SK-N-SH treated with all-trans-retinoic acid at 6 μM for 48 hours (cell line): ENCODE data around the gene CCNY.

Source experiments
- ATAC-seq: fragments of 200-7000 bp; cut with Tn5 transposase; 3 replicates; pipeline ENCODE4 v1.9.1; 2020; ENCODE audit warnings: mild to moderate bottlenecking, moderate library complexity
- ARNTL ChIP-seq: fragments of 450-650 bp; formaldehyde crosslinking; IDR thresholded peaks from 2 replicates; pipeline ENCODE4 v1.5.0; 2020; ENCODE audit warnings: low read depth, mild to moderate bottlenecking, moderate library complexity, borderline replicate concordance
- CSDC2 ChIP-seq: fragments of 250-450 bp; sonication (Bioruptor Pico); IDR thresholded peaks from 2 replicates; pipeline ENCODE4 v1.5.0; 2020; ENCODE audit warnings: mild to moderate bottlenecking, moderate library complexity
- ESRRG ChIP-seq: fragments of 250-450 bp; sonication (Bioruptor Pico); IDR thresholded peaks from 2 replicates; pipeline ENCODE4 v1.6.1; 2021; ENCODE audit warnings: mild to moderate bottlenecking
- GLIS3 ChIP-seq: fragments of 250-450 bp; sonication (Bioruptor Pico); IDR thresholded peaks from 2 replicates; pipeline ENCODE4 v1.5.0; 2020; ENCODE audit warnings: mild to moderate bottlenecking, moderate library complexity
- ISL1 ChIP-seq: fragments of 250-450 bp; sonication (Bioruptor Pico); IDR thresholded peaks from 2 replicates; pipeline ENCODE4 v2.1.2; 2022; ENCODE audit warnings: mild to moderate bottlenecking, moderate library complexity
- OSR1 ChIP-seq: fragments of 250-450 bp; sonication (Bioruptor Pico); IDR thresholded peaks from 2 replicates; pipeline ENCODE4 v1.8.0; 2022; ENCODE audit warnings: moderate library complexity, mild to moderate bottlenecking, inconsistent platforms
- PPARA ChIP-seq: fragments of 250-450 bp; sonication (Bioruptor Pico); IDR thresholded peaks from 2 replicates; pipeline ENCODE4 v1.5.0; 2020; ENCODE audit warnings: mild to moderate bottlenecking, borderline replicate concordance
- RARB ChIP-seq: fragments of 250-450 bp; sonication (Bioruptor Pico); IDR thresholded peaks from 2 replicates; pipeline ENCODE4 v1.8.0; 2021; ENCODE audit warnings: mild to moderate bottlenecking, moderate library complexity
- SNAI2 ChIP-seq: fragments of 250-450 bp; sonication (Bioruptor Pico); IDR thresholded peaks from 2 replicates; pipeline ENCODE4 v1.5.0; 2020; ENCODE audit warnings: mild to moderate bottlenecking, moderate library complexity
- TCF4 ChIP-seq: fragments of 250-450 bp; sonication (Bioruptor Pico); IDR thresholded peaks from 2 replicates; pipeline ENCODE4 v1.8.0; 2021; ENCODE audit warnings: mild to moderate bottlenecking, moderate library complexity, borderline replicate concordance
- TOX ChIP-seq: fragments of 250-450 bp; sonication (Bioruptor Pico); IDR thresholded peaks from 2 replicates; pipeline ENCODE4 v1.8.0; 2021; ENCODE audit warnings: mild to moderate bottlenecking, moderate library complexity, borderline replicate concordance
- ZC3H10 ChIP-seq: fragments of 250-450 bp; sonication (Bioruptor Pico); IDR thresholded peaks from 2 replicates; pipeline ENCODE4 v1.5.1; 2021; ENCODE audit warnings: mild to moderate bottlenecking, moderate library complexity
- ZFP3 ChIP-seq: fragments of 250-450 bp; sonication (Bioruptor Pico); IDR thresholded peaks from 2 replicates; pipeline ENCODE4 v1.5.0; 2020; ENCODE audit warnings: mild to moderate bottlenecking, moderate library complexity
- ZNF565 ChIP-seq: fragments of 450-650 bp; formaldehyde crosslinking; conservative IDR thresholded peaks from 2 replicates; pipeline ENCODE4 v1.5.0; 2020; ENCODE audit warnings: low read depth, mild to moderate bottlenecking, moderate library complexity
- ZNF70 ChIP-seq: fragments of 450-650 bp; formaldehyde crosslinking; IDR thresholded peaks from 2 replicates; pipeline ENCODE4 v1.5.0; 2020; ENCODE audit warnings: mild to moderate bottlenecking, moderate library complexity
- ZNF8 ChIP-seq: fragments of 450-650 bp; formaldehyde crosslinking; IDR thresholded peaks from 2 replicates; pipeline ENCODE4 v1.5.0; 2020; ENCODE audit warnings: mild to moderate bottlenecking, moderate library complexity
- TF ChIP-seq, protein P1 (sequence below): fragments of 250-450 bp; sonication (Bioruptor Pico); IDR thresholded peaks from 2 replicates; pipeline ENCODE4 v1.8.0; 2020; ENCODE audit warnings: mild to moderate bottlenecking, moderate library complexity, borderline replicate concordance
- TF ChIP-seq, protein P2 (sequence below): fragments of 250-450 bp; sonication (Bioruptor Pico); IDR thresholded peaks from 2 replicates; pipeline ENCODE4 v1.8.0; 2021; ENCODE audit warnings: low read depth, mild to moderate bottlenecking, moderate library complexity, borderline replicate concordance
- TF ChIP-seq, protein P3 (sequence below): fragments of 250-450 bp; sonication (Bioruptor Pico); IDR thresholded peaks from 2 replicates; pipeline ENCODE4 v1.5.1; 2021; ENCODE audit warnings: mild to moderate bottlenecking, moderate library complexity
- TF ChIP-seq, protein P4 (sequence below): fragments of 250-450 bp; sonication (Bioruptor Pico); IDR thresholded peaks from 2 replicates; pipeline ENCODE4 v1.5.0; 2020; ENCODE audit warnings: mild to moderate bottlenecking, moderate library complexity

Gene CCNY

GRCh38 chr10:35339942-35340341 is 3.6 kb downstream of the CCNY start:
- ATAC-seq, result no peak
- TF ChIP-seq, protein P1, sequence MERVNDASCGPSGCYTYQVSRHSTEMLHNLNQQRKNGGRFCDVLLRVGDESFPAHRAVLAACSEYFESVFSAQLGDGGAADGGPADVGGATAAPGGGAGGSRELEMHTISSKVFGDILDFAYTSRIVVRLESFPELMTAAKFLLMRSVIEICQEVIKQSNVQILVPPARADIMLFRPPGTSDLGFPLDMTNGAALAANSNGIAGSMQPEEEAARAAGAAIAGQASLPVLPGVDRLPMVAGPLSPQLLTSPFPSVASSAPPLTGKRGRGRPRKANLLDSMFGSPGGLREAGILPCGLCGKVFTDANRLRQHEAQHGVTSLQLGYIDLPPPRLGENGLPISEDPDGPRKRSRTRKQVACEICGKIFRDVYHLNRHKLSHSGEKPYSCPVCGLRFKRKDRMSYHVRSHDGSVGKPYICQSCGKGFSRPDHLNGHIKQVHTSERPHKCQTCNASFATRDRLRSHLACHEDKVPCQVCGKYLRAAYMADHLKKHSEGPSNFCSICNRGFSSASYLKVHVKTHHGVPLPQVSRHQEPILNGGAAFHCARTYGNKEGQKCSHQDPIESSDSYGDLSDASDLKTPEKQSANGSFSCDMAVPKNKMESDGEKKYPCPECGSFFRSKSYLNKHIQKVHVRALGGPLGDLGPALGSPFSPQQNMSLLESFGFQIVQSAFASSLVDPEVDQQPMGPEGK, result no peak
- TF ChIP-seq CSDC2 (no peak), GLIS3 (CRISPR knock-in tag) (no peak)

DNA sequence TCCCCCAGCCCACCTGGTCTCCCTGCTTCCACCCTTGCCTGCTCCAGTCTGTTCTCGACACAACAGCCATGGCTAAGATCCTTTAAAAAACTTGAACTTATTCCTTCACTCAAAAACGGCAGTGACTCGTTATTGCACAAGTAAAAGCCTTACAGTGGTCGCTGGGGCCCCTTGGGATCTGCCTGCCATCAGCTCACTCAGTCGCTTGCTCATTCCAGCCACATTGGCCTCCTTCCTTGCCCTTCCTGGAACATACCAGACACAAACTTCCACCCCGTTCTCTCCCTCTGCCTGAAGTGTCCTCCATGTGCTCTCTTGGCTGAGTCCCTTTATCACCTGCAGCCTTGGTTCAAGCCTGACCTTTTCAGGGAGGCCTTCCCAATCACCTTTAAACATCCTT is 4.7 kb downstream of the CCNY start:
- no peak for TF ChIP-seq TCF4 (CRISPR knock-in tag)
- TF ChIP-seq ESRRG (CRISPR knock-in tag), result no peak
- TF ChIP-seq, protein P2, sequence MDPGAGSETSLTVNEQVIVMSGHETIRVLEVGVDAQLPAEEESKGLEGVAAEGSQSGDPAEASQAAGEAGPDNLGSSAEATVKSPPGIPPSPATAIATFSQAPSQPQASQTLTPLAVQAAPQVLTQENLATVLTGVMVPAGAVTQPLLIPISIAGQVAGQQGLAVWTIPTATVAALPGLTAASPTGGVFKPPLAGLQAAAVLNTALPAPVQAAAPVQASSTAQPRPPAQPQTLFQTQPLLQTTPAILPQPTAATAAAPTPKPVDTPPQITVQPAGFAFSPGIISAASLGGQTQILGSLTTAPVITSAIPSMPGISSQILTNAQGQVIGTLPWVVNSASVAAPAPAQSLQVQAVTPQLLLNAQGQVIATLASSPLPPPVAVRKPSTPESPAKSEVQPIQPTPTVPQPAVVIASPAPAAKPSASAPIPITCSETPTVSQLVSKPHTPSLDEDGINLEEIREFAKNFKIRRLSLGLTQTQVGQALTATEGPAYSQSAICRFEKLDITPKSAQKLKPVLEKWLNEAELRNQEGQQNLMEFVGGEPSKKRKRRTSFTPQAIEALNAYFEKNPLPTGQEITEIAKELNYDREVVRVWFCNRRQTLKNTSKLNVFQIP (CRISPR knock-in tag), result no peak
- TF ChIP-seq TOX (CRISPR knock-in tag), result no peak
- TF ChIP-seq RARB (CRISPR knock-in tag), result no peak
- TF ChIP-seq ZC3H10 (CRISPR knock-in tag), result no peak
- no peak for TF ChIP-seq GLIS3 (CRISPR knock-in tag)
- no peak for TF ChIP-seq SNAI2
- TF ChIP-seq ZNF70 (CRISPR knock-in tag), result no peak
- TF ChIP-seq, protein P3, sequence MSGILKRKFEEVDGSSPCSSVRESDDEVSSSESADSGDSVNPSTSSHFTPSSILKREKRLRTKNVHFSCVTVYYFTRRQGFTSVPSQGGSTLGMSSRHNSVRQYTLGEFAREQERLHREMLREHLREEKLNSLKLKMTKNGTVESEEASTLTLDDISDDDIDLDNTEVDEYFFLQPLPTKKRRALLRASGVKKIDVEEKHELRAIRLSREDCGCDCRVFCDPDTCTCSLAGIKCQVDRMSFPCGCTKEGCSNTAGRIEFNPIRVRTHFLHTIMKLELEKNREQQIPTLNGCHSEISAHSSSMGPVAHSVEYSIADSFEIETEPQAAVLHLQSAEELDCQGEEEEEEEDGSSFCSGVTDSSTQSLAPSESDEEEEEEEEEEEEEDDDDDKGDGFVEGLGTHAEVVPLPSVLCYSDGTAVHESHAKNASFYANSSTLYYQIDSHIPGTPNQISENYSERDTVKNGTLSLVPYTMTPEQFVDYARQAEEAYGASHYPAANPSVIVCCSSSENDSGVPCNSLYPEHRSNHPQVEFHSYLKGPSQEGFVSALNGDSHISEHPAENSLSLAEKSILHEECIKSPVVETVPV, result no peak
- TF ChIP-seq ISL1 (CRISPR knock-in tag), result no peak
- no peak for TF ChIP-seq OSR1 (CRISPR knock-in tag)
- TF ChIP-seq, protein P1, result no peak
- TF ChIP-seq ZFP3 (CRISPR knock-in tag), result no peak
- no peak for TF ChIP-seq ZNF8 (CRISPR knock-in tag)
- TF ChIP-seq PPARA (CRISPR knock-in tag), result no peak
- no peak for TF ChIP-seq CSDC2
- TF ChIP-seq ARNTL (CRISPR knock-in tag), result no peak
- TF ChIP-seq, protein P4, sequence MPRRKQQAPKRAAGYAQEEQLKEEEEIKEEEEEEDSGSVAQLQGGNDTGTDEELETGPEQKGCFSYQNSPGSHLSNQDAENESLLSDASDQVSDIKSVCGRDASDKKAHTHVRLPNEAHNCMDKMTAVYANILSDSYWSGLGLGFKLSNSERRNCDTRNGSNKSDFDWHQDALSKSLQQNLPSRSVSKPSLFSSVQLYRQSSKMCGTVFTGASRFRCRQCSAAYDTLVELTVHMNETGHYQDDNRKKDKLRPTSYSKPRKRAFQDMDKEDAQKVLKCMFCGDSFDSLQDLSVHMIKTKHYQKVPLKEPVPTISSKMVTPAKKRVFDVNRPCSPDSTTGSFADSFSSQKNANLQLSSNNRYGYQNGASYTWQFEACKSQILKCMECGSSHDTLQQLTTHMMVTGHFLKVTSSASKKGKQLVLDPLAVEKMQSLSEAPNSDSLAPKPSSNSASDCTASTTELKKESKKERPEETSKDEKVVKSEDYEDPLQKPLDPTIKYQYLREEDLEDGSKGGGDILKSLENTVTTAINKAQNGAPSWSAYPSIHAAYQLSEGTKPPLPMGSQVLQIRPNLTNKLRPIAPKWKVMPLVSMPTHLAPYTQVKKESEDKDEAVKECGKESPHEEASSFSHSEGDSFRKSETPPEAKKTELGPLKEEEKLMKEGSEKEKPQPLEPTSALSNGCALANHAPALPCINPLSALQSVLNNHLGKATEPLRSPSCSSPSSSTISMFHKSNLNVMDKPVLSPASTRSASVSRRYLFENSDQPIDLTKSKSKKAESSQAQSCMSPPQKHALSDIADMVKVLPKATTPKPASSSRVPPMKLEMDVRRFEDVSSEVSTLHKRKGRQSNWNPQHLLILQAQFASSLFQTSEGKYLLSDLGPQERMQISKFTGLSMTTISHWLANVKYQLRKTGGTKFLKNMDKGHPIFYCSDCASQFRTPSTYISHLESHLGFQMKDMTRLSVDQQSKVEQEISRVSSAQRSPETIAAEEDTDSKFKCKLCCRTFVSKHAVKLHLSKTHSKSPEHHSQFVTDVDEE (CRISPR knock-in tag), result no peak
- TF ChIP-seq, all 23 proteins: peak for 0

DNA sequence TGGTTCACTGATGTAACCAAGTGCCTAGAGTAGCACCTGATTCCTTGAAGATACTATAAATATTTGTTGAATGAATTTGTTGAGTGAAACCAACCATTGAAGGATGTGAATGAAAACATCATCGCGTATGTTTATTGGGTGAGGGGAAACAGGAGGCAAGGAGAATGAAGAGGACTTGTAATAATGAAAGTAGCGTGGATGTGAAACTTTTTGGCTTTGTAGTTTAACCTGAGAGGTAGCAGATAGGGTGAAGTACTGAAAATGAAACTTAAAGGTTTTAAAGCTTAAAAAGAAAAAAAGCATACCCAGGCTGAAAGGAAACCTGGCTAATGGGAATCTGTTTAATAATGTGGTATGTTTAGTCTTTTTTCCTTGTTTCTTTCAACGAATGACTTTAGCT is 5.2 kb downstream of the CCNY start:
- ATAC-seq, result no peak

More for the DNA sequence above, 4.7 kb downstream of the CCNY start:
- no peak for ATAC-seq

More for the DNA sequence above, 5.2 kb downstream of the CCNY start:
- TF ChIP-seq ZC3H10 (CRISPR knock-in tag), result no peak
- TF ChIP-seq, protein P1, result no peak
- no peak for TF ChIP-seq ARNTL (CRISPR knock-in tag)
- TF ChIP-seq PPARA (CRISPR knock-in tag), result no peak
- no peak for TF ChIP-seq SNAI2
- no peak for TF ChIP-seq TOX (CRISPR knock-in tag)
- TF ChIP-seq ZNF565 (CRISPR knock-in tag), result no peak
- no peak for TF ChIP-seq ZNF70 (CRISPR knock-in tag)
